Activated CD4-positive, alpha-beta T cell treated with anti-CD3 and anti-CD28 coated beads, Interleukin-2, Interleukin-4, amounts not matched to agents 100 ng/mL and 50 ng/mL, durations not matched to agents 16 hours and 8 hours (primary cell): ENCODE measurements around the gene CD9.

Experiments
- DNase-seq: peaks from one replicate; pipeline ENCODE4 v3.0.0-alpha.2; 2020; ENCODE audit warnings: low spot score

Gene CD9

GRCh38 chr12:6221146-6221545 is 20.9 kb downstream of the CD9 start:
- no peak for DNase-seq

GRCh38 chr12:6222078-6222654 is 22.0 kb downstream of the CD9 start:
- no peak for DNase-seq

- no peak for DNase-seq
These were observed 23.3 kb downstream of the CD9 start for GRCh38 chr12:6223545-6223944.

- DNase-seq, result no peak
These were observed 24.4 kb downstream of the CD9 start for GRCh38 chr12:6224550-6224949.

GRCh38 chr12:6225630-6226001 is 25.4 kb downstream of the CD9 start:
- DNase-seq, result no peak

- DNase-seq, result no peak
These were observed 25.9 kb downstream of the CD9 start for GRCh38 chr12:6226002-6226678.

GRCh38 chr12:6226679-6227051 is 26.5 kb downstream of the CD9 start:
- no peak for DNase-seq

GRCh38 chr12:6228535-6229223 is 28.5 kb downstream of the CD9 start:
- no peak for DNase-seq

GRCh38 chr12:6229224-6230218 is 29.3 kb downstream of the CD9 start:
- DNase-seq, result no peak

- DNase-seq, result peak; percentile 71
These were observed 30.3 kb downstream of the CD9 start for GRCh38 chr12:6230321-6231110.

- DNase-seq, result no peak
These were observed 31.4 kb downstream of the CD9 start for GRCh38 chr12:6231359-6232268.

GRCh38 chr12:6233121-6233971 is 33.1 kb downstream of the CD9 start:
- no peak for DNase-seq

- DNase-seq, result no peak
These were observed 34.0 kb downstream of the CD9 start for GRCh38 chr12:6234214-6234613.

- DNase-seq, result no peak
These were observed 34.7 kb downstream of the CD9 start for GRCh38 chr12:6234906-6235305.

- DNase-seq, result no peak
These were observed 35.3 kb downstream of the CD9 start for GRCh38 chr12:6235499-6235898.

- DNase-seq, result no peak
These were observed 35.9 kb downstream of the CD9 start for GRCh38 chr12:6235906-6236640.

- DNase-seq, result no peak
These were observed 36.4 kb downstream of the CD9 start for GRCh38 chr12:6236641-6236940.

- no peak for DNase-seq
These were observed 37.6 kb downstream of the CD9 start for GRCh38 chr12:6237830-6238229.

GRCh38 chr12:6238875-6239274 is 38.7 kb downstream of the CD9 start:
- DNase-seq, result no peak
